CMK (cell line): ENCODE results near the gene GP9.
A peak's percentile ranks its signal among the peaks of the same experiment; 100 is the strongest.

Source experiments
- DNase-seq: peaks from one replicate; pipeline ENCODE4 v3.0.0-alpha.2; 2010; ENCODE audit warnings: low read depth

GP9 gene

DNA sequence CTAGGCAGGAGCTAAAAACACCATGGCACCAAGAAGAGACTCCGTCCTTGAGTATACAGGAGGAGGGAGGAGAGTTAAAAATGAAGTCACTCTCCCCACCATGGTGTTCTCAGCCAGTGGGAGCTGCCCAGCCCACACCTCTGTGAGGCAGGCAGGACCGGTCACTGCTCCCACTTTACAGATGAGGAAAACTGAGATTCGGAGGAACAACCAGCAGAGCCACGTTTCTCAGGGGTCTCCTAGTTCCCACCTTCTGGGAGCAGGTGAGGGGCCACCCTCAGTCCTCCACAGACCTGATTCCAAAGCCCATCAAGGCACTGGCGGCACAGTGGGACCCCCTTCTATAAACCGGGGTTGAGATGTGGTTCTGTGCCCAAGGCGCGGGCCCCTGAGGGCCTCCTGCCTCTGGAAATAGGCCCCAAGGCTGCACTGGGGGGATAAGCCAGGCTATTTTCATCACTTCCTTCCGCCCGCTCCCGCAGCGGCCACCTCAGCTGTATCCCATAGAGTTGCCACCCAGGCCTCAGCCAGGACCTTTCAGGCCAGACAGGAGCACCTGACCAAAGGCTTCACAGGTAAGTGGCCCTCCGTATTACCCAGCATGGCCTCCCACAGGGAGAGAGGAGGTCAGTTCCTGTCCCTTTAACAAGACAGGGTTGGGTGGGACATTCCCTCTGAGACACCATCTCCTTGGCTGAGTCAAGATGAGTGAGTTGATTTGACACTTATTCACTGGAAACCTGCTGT, at the start of gene GP9:
Gene GP9, plus strand, starts transcription at position 504 of the 747 bp plus-strand sequence. CDS start 961 bp downstream, outside the sequence.
- no peak for DNase-seq

DNA sequence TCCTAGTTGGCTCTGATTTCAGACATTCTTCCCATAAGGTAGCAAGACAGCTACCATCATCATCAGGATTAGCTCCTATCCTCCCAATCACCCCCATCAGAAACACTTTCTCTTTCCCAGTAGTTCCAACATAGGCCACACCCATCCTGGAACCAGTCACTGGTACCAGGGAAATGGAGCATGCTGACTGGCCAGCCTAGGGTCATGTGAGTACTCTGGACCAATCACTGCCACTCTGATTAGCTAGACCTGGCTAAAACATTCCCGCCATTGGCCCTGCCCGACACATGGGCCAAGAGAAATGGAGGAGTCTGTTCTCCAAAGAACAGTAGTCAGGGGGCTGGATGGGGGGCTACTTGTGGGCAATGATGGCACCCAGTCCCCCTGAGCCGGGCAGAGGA, 47.1 kb upstream of the GP9 start:
- DNase-seq: no peak

DNA sequence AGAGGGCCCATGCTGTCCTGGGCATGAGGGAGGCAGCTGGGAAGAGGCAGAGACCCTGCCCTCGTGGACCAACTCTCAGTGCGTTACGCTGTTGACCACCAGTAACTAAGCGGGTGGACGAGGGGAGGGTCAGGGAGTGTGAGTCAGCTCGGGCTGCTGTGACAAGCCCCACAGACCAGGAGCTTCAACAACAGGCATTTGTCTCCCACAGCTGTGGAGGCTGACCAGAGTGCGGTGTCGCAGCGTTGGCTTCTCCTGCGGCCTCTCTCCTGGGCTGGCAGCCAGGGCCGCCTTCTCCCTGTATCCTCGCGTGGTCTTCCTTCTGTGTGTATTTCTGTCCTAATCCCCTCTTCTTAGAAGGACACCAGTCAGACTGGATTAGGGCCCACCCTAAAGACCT, 46.4 kb upstream of the GP9 start:
- no peak for DNase-seq

DNA sequence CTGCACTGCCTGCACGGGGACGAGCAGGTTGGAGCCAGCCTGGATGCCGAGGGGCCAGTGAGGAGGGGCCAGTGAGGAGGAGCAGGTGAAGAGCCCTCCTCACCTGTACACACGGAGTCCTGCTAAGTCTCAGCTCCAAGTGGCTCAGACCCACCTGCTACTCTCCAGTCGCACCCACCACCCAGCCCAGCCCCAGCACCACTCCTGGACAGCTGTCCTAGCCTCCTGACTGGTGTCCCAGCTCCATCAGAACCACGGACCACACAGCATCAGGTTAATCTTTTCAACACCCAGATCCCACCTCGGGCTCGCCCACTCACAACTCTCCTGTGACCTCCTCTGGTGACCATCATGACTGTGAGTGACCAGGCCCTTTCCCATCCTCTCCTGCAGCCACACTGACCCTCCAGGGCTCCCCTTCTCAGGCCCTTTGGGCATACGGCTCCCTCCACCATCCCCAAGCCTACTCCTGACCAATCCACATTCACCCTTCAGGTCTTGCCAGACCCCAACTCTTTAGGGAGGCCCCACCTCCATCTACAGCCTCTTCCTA, 45.7 kb upstream of the GP9 start:
- no peak for DNase-seq

DNA sequence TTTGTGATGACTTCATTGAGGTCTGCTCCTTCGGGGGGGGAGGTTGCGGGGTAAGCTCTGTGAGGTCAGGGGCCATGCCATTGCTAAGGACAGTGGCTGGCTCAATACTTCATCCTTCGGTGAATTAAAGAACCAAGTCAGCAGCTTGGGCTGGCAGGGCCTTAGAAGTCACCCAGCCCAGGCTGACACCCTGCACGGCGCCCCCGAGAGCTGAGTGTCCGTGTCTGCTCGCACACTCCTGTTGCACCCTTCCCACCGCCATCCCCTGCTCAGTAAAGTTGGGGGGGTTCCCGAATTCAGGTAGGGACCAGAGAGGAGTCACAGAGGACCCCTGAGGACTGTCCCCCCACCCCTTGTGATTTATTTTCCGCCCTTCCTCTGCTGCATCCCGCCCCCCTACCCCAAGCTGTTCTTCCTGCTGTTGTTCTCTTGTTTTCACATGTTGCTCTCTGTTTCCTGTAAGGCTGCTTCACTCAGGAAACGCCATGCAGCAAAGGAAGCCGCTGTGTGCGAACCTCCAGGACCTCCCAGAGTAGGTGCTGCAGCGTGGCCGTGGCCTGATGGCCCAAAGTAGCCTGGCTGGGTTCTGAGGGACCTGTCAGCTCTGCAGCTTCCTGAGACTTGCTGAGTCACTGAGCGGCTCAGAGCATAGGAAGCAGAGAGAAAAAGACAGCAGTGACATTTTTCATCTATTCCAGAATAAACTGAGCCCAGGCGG, 45.0 kb upstream of the GP9 start:
- no peak for DNase-seq

DNA sequence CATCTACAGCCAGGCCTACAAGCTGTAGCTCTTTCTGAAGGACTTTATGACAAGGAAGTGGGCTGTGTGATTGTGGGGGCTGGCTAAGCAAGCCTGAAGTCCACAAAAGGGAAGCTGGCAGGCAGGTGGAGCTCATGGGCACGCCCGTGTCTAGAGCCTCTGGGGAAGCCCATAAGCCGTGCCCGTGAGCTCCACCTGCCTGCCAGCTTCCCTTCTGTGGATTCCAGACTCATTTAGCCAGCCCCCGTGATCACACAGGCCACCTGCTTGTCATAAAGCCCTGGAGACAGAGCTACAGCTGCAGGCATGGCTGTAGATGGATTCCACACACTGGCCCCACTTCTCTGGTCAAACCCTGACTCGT, 44.2 kb upstream of the GP9 start:
- peak; percentile 53 for DNase-seq

DNA sequence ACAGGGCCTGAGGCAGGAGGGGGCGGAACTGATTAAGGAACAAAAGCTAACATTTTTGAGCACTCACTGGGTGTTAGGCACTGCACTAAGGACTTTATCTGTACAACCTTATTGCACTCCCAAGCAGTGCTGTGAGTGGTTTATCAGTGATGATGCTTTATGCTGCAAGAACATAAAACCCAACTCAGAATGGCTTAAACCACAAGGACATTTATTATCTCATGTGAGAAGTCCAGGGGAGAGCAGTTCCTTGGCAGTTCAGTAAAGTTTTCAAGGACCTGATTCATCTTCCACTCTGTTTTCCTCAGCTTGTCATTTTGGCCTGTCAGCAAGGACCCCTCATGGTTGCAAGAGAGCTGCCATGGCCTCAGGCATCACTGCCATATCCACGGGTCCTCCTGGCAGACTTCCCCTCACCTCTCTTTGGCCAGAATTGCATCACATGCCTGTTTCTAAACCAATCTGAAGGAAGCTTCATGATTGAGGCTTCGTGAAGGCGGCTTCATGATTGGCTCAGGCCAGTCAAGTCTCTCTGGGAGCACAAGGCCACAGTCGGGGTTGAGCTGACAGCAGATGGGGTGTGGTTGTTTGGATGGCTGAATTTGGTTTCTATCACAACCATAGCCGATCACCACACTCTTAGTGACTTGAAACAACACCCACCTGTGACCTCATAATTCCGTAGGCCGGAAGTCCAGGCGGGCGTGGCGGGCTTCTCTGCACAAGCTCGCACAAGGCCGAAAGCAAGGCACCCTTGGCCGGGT, 43.7 kb upstream of the GP9 start:
- no peak for DNase-seq

DNA sequence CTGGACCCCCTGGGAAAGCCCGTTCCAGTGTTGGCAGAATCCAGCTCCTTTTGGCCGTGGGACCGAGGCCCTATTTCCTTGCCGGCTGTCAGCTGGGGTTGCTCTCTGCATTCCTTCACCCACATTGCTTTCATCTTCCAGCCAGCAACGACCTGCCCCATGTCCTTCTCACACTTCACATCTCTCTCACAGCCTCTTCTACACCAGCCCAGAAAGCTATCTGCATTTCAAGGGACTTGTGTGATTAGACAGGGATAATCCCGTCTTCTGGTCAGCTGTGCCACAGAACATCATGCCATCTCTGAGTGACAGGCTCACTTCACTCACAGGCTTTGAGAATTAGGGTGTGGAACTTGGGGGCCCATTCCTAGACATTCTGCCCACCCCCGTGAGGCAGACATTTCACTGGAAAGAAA, 43.1 kb upstream of the GP9 start:
- no peak for DNase-seq

DNA sequence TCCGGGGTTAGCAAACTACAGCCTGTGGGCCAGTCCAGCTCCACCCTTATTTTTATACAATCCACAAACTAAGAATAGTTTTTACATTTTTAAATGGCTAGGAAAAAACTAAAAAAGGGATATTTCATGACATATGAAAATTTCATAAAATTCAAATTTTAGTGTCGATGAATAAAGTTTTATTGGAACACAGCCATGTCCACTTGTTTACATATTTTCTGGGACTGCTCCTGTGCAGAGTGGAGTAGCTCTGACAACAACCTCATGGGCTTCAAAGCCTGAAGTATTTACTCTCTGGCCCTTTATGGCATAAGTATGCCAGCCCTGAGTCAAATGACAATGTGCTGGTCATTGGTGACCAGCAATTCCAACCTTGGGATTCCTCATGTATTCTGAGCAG, 42.3 kb upstream of the GP9 start:
- DNase-seq: no peak

DNA sequence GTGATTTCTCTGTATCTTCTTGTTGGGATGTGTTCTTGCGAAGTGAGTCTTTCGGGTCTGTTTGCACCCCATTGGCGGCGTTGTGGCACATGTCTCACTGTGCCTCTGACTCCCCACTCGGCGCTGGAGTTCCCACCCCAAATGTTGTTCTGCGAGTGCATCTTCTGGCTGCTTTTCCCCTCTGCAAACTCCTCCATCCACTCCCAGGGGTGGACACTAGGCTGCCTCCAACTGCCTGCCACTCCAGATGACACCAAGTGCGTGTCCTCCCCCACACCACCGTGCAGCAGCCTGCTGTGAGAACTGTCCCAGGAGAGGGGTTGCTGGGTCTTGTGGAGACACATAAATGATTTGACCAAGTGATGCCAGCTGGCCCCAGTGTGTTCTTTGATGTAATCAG, 41.8 kb upstream of the GP9 start:
- DNase-seq: no peak

DNA sequence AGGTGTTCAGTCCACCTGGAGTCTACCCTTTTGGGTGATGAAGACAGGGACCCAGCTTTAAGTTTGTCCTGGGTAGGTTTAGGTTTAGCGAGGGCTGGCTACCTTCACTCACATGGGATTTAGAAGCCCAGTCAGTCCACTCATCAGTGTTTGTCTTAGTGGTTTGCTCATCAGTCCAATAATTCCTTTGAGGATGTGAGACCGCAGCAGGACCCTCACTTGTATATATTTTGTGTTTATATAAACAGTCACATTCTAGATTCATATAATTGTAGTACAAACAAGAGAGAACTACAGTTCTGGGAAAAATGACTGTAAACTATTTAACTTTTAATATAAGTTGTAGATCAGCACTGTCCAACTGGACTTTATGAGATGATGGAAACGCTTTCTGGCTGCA, 41.3 kb upstream of the GP9 start:
- no peak for DNase-seq

DNA sequence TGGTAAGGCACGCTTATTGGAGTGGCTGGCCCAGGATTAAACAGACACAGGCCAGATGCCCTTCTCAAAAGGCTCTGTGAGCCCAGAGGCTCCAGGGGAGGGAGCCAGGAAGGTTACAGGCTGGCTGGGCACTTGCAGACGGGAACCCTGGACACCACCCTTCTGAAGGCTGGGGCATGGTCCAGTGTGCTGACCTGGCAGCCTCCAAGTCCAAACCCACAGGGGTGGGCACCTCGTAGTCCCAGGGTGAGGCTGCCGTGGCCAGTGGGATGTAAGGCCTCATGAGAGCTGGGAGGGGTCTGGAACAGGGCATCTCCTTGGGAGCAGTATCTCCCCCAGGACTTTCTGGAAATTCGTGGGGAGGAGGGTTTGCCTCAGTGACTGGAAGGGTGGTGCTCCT, 39.9 kb upstream of the GP9 start:
- no peak for DNase-seq

DNA sequence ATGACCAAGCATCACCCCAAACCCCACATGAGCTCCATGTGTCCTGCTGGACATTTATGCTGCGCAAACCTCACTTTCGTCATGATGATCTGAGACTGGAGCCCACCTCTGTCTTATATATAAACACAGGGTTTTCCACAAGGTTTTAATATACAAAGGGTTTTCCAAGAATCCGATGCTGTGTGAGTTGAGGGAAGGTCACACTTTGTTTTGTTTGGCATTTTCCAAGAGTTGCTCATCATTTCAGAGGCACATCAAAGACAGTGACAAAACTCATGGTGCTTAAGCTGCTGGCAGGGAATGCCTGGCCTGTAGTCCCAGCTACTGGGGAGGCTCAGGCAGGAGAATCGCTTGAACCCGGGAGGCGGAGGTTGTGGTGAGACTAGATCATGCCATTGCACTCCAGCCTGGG, 39.4 kb upstream of the GP9 start:
- no peak for DNase-seq

DNA sequence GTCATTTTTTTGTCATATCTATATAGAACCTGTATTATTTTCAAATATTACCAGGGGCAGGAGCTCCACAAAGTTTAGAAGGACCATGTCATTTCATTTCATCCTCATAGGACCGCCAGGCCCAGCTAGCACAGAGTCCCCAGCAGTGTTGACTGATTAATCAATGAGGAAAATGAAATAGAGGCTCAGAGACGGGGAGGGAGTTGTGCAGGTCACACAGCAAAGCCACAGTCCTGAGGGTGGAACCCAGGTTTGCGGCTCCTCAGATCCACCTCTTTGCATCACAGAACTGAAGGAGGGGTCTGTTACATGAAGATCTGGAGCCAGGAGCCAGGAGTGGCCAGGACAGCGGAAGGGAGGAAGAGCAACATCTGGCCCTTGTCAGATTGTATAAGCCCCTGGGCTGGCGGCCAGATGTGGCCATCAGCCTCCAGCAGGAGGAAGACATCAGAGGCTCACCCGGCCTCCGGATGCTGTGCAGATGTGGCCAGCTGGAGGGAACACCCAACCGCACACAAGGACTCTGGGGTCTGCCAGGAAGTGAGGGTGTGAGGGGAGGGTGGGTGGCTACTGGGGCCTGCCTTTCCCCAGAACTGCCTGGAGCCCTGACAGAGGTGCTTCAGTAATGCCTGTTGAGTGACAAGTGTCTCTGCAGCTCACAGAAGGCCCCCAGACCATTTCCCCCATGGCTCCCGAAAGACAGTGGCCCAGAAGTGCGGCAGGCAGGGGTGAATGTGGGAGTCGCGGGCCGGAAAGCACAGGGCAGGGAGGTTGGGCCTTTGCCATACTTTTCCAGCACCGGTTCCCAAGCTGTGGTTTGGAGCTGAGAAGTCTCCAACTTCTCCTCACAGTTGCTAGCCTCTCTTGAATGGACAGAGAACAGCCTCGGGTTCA, 38.2 kb upstream of the GP9 start:
- no peak for DNase-seq

DNA sequence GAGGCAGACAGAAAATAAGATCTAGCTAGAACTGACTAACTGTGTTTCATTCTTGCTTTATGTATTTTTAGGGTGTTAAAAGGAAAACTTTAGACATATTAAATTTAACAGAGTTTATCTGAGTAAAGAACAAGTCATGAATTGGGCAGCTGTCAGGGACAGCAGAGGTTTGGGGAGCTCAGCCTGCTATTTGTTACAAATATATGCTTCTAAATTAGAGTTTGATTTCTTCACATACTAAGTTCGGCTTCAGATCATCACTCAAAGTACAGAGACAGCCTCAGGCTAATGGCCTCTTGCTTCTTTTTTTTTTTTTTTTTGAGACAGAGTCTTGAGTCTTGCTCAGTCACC, 37.6 kb upstream of the GP9 start:
- DNase-seq: no peak

DNA sequence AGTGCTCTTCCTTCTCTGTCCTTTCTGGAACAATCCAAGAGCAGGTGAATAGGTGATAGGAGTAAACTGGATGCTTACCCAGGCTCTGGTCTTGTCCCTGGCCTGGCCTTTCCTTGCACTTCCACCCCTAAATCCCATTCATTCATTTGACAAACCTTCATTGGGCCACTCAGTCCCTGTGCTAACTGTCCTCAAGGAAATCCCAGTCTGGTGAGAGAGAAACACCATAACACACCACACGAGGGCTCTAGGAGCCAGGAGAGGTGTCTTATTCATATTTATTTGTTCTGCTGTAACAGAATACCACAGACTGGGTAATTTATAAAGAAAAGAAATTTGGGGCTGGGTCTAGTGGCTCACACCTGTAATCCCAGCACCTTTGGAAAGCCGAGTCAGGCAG, 36.7 kb upstream of the GP9 start:
- DNase-seq: no peak

DNA sequence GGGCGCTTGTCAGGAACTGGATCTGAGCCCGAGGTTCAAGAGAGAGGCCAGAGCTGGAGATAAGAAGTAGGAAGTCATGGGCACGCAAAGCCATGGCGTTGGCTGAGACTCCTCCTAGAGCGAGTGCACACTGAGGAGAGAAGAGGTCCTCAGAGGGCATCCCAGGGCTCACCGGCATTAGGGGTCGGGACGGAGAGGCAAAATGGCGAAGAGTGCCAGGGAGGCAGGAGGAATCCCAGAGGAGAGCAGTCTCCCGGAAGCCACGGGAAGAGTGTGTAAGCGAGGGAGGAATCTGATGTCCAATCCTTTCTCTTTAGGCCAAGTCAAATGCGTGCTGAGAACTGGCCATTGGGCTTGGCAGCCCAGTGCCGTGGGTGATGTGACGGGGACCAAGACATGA, 35.5 kb upstream of the GP9 start:
- DNase-seq: no peak

DNA sequence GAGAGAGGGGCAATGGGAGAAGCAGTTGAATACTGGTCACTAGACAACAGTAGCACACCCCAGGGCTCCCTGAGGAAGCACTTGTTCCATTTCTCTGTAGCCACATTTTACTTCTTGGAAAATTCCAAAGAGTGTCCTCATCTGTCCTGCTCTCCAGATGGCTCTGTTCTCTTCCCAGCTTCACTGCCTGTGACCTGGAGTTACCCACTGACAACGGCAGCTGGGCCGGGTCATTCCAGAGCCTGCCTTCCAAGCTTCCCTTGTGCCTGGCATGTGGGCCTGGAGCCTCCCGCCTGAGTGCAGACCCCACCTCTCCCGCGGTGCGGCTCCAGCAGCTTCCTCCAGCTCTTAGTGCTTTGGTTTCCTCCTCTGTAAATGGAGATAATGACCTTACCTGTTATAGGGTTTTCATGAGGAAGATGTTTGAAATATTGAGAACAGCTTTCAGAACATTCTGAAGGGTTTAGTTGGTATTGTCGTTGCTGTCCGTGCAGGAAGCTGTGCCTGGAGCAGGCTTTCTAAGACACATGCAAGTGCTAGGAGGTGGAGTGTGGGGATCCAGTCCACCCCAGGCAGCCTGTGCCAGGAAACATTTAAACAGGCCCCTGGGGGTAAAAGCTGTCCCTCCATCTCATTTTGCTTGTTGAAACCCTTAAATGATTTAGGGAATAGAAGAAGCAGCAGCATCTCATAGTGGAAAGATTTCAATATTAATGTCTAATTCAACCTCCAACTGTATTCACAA, 34.7 kb upstream of the GP9 start:
- no peak for DNase-seq

DNA sequence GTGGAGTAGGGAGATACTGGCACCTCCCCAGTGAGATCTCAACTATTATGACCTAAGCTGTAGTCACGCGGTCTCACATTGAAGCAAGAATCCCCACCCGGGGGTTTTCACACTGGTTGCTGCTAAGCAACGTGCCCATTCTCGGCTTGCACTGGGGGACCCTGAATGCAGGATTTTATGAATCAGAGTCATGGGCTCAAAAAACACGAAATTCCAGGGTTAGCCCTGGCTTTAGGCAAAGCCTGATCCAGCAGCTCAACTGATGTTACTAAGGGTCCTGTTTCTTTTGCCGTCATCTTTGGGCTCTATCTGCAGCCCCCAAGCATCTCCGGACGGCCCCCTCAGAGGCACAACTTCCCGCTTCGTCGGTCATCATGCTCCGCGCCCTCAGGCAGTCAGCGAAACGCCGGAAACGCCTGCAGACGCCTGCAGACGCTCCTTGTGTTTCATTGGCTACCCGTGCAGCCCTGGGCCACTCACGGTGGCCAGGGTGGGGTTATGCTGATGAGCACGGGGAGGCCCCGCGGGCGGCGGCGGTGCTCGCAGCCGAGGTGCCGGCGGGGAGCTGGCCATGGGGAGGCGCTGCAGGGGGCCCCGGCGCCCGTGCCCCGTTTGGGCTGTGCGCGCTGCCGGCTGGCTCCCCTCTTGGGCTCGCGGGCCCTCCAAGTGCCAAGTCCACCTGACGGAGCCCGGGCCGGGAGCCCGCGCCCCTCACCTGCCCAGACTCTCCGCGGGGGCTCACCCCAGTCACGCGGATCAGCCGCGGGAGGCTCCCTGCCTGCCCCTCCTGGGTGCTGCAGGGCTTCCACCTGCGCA, 33.6 kb upstream of the GP9 start:
- peak; percentile 76 for DNase-seq

DNA sequence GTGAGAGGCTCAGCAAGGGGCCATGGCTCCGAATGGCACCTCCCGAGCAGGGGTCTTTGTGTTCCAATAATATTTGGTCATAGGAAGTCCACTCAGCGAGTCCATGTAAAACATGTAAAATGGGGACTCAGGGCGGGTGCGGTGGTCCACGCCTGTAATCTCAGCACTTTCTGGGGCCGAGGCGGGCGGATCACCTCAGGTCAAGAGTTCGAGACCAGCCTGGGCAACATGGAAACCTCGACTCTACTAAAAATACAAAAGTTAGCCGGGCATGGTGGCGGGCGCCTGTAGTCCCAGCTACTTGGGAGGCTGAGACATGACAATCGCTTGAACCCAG, 33.1 kb upstream of the GP9 start:
- DNase-seq: no peak
